CD4-positive, alpha-beta T cell treated with Interferon alpha-2 for 1 hour (primary cell): Measurements from ENCODE around the gene GNAL.
"Not testable (repeated sequence)": the region's sequence is repeated elsewhere in the genome, so short reads cannot be mapped to it uniquely, and the experiment has no call there.

Experiments used
- DNase-seq, 2 donors: peaks; one replicate each; pipeline ENCODE4 v3.0.0-alpha.2; 2020 to 2022

GNAL gene

GRCh38 chr18:11884396-11885030 is 195.4 kb downstream of the GNAL start:
- DNase-seq: no peak

- peak in 1 of 2 donors; percentile 13 for DNase-seq
Observed at GRCh38 chr18:11885278-11885947, 196.3 kb downstream of the GNAL start.

GRCh38 chr18:11886577-11887110 is 197.6 kb downstream of the GNAL start:
- DNase-seq: no peak

GRCh38 chr18:11887328-11888128 is 198.5 kb downstream of the GNAL start:
- no peak for DNase-seq

- no peak for DNase-seq
Observed at GRCh38 chr18:11888726-11889125, 199.7 kb downstream of the GNAL start.

- no peak for DNase-seq
Observed at GRCh38 chr18:11889284-11889683, 200.2 kb downstream of the GNAL start.

- no peak for DNase-seq
Observed at GRCh38 chr18:11891737-11892136, 202.7 kb downstream of the GNAL start.

GRCh38 chr18:11892438-11892837 is 203.4 kb downstream of the GNAL start:
- DNase-seq: not testable (repeated sequence)

GRCh38 chr18:11897781-11898180 is 208.7 kb downstream of the GNAL start:
- DNase-seq: no peak

- no peak for DNase-seq
Observed at GRCh38 chr18:11899063-11899462, 210.0 kb downstream of the GNAL start.

GRCh38 chr18:11901826-11902438 is 212.9 kb downstream of the GNAL start:
- no peak for DNase-seq

- DNase-seq: no peak
Observed at GRCh38 chr18:11902522-11903292, 213.6 kb downstream of the GNAL start.

GRCh38 chr18:11905613-11906012 is 216.5 kb downstream of the GNAL start:
- DNase-seq: no peak

GRCh38 chr18:11906176-11906575 is 217.1 kb downstream of the GNAL start:
- no peak for DNase-seq

GRCh38 chr18:11906926-11907874 is 218.1 kb downstream of the GNAL start:
- no peak for DNase-seq

- peak; percentile 86 to 87 for DNase-seq
Observed at GRCh38 chr18:11908182-11909060, 219.4 kb downstream of the GNAL start, which contains the start of gene MPPE1. MPPE1 (minus strand) TSS chr18:11908317; CDS start chr18:11897264, 11,053 bp downstream.

GRCh38 chr18:11909061-11909455 is 220.0 kb downstream of the GNAL start:
- DNase-seq: no peak

GRCh38 chr18:11909591-11910026 is 220.5 kb downstream of the GNAL start:
- no peak for DNase-seq

- peak in 1 of 2 donors; percentile 9 for DNase-seq
Observed at GRCh38 chr18:11916880-11917279, 227.8 kb downstream of the GNAL start.

- DNase-seq: not testable (repeated sequence)
Observed at GRCh38 chr18:11919522-11919921, 230.5 kb downstream of the GNAL start.
